Right lobe of liver (tissue), 6 donors: ENCODE measurements around the gene KRTAP3-3. TPM values are rescaled to one million over a fixed set of nuclear protein-coding genes. Genes with fewer than 3 reads are reported as not detected.

ENCODE experiments used
- ATAC-seq, 4 donors: fragments of 200-7000 bp; cut with Tn5 transposase; one replicate each; pipeline ENCODE4 v1.9.1; 2020; ENCODE audit warnings: mild to moderate bottlenecking in 4 of 4, moderate library complexity in 4 of 4
- DNase-seq, 3 donors: peaks; one replicate each; pipeline ENCODE4 v3.0.0-alpha.2; 2020
- H3K27ac ChIP-seq, 3 donors: fragments of 200-600 bp; one replicate each; pipeline ENCODE4 v1.8.0; 2022
- H3K27me3 ChIP-seq, 2 donors: fragments of 200-600 bp; one replicate each; pipeline ENCODE4 v1.8.0; 2022
- H3K36me3 ChIP-seq, 4 donors: fragments of 200-600 bp; sonication (generic) in 1 of 4; one replicate each; pipeline versions ENCODE4 v1.5.1 to v1.8.0; 2017 to 2022; ENCODE audit warnings: control low read depth in 1 of 4
- H3K4me1 ChIP-seq, 4 donors: fragments of 200-600 bp; sonication (generic) in 1 of 4; one replicate each; pipeline versions ENCODE4 v1.5.1 to v1.8.0; 2017 to 2022; ENCODE audit warnings: control low read depth in 1 of 4
- H3K4me3 ChIP-seq, 3 donors: fragments of 200-600 bp; one replicate each; pipeline ENCODE4 v1.8.0; 2022
- H3K9me3 ChIP-seq, 4 donors: fragments of 200-600 bp; sonication (generic) in 1 of 4; one replicate each; pipeline versions ENCODE4 v1.5.1 to v1.8.0; 2017 to 2022; ENCODE audit warnings: control low read depth in 1 of 4
- CTCF ChIP-seq, 4 donors: fragments of 200-600 bp in 3 of 4; fragments of 450-650 bp in 1 of 4; IDR thresholded peaks; one replicate each; pipeline versions ENCODE4 v1.5.1 to v1.8.0; 2016 to 2022; ENCODE audit warnings: antibody characterized with exemption in 4 of 4, mild to moderate bottlenecking in 2 of 4
- POLR2A ChIP-seq: fragments of 450-650 bp; IDR thresholded peaks from one replicate; pipeline ENCODE4 v1.6.1; 2017; ENCODE audit warnings: antibody characterized with exemption, mild to moderate bottlenecking
- WGBS: methylation state at CpG from one replicate; pipeline ENCODE4 v1.1.6; 2018; ENCODE audit warnings: low coverage, low lambda C conversion rate; ENCODE audit not compliant: insufficient coverage; ENCODE audit errors: missing lambda C conversion rate; 5-methylcytosine and 5-hydroxymethylcytosine counted together
- intact Hi-C, 2 donors: fragments of 100-400 bp; cut with DNase I; formaldehyde crosslinking; loops; one replicate each; pipeline versions ENCODE4 v1.11.2 to v1.14.1; 2022
- total RNA-seq, 6 experiments: library from RNA; depleted of rRNA in 2 of 6; stranded (reverse); fragments of >200 nt in 2 of 6; fragmentation: NEBNext Ultra II Directional in 3 of 6; extraction: Animal tissue kit (Norgen Biotek cat#: 25700) in 3 of 6; gene quantifications; one replicate each; pipeline versions ENCODE4 v1.1.0 to v1.2.4, GENCODE V29; 2016 to 2023
- donor health status: DM: no; HTN: yes; CAD: no.
- donor health status: DM: no; HTN: no; CAD: no.
- donor health status: DM: no; HTN: no; CAD: no.
- donor health status: DM: no; HTN: yes; CAD: no.
- donor health status: DM: no; HTN: yes; CAD: no.

KRTAP3-3 gene
- total RNA-seq, 6 experiments from 2014 or later: not detected

- H3K4me3 ChIP-seq: no peak overlapping the region
- no peak for DNase-seq
- WGBS: 45% methylated on average over 8 of the region's 8 CpGs
- ATAC-seq: no peak
- no peak for TF ChIP-seq POLR2A
- H3K27ac ChIP-seq: no peak overlapping the region
- H3K9me3 ChIP-seq: no peaks in the 10 kb centered on the region
- intact Hi-C loops: no loop called here
- H3K27me3 ChIP-seq: peaks cover 0 to 12% of the 10 kb centered on the region in 2 donors
- H3K36me3 ChIP-seq: no peaks in the 10 kb centered on the region
- H3K4me1 ChIP-seq: no peaks in the 10 kb centered on the region
Measured at GRCh38 chr17:40986920-40987319, 7.0 kb downstream of the KRTAP3-3 start.

- ATAC-seq (no peak), DNase-seq (no peak)
- no peak within 1 kb of the TSS for H3K27ac ChIP-seq
- WGBS: 18% methylated on average over 3 of the region's 3 CpGs
- no peaks in the 10 kb centered on the region for H3K27me3 ChIP-seq
- TF ChIP-seq POLR2A: no peak
- H3K9me3 ChIP-seq: no peaks in the 10 kb centered on the region
- no peaks in the 10 kb centered on the region for H3K4me1 ChIP-seq
- H3K4me3 ChIP-seq: no peak within 1 kb of the TSS
- intact Hi-C loops: no loop called here
- H3K36me3 ChIP-seq: no peaks in the 10 kb centered on the region
Measured at GRCh38 chr17:40984226-40984625, 9.7 kb downstream of the KRTAP3-3 start, which contains the start of gene KRT40. Gene KRT40, minus strand, starts transcription at chr17:40984326. Its CDS starts 53 bp downstream, at chr17:40984273.

GRCh38 chr17:40981115-40981514 lies 12.8 kb downstream of the KRTAP3-3 start:
- WGBS: 35% methylated on average over 4 of the region's 5 CpGs
- DNase-seq (no peak), ATAC-seq (no peak)
- H3K27ac ChIP-seq: no peak overlapping the region
- no peaks in the 10 kb centered on the region for H3K36me3 ChIP-seq
- intact Hi-C loops: no loop called here
- no peak for TF ChIP-seq CTCF (IDR thresholded peaks at IDR 0.05)
- no peak for TF ChIP-seq POLR2A
- H3K9me3 ChIP-seq: no peaks in the 10 kb centered on the region
- H3K4me1 ChIP-seq: no peaks in the 10 kb centered on the region
- H3K27me3 ChIP-seq: no peaks in the 10 kb centered on the region
- no peak overlapping the region for H3K4me3 ChIP-seq

GRCh38 chr17:40980596-40980995 lies 13.4 kb downstream of the KRTAP3-3 start:
- no peaks in the 10 kb centered on the region for H3K4me1 ChIP-seq
- ATAC-seq (no peak), DNase-seq (no peak)
- H3K27me3 ChIP-seq: no peaks in the 10 kb centered on the region
- no peak overlapping the region for H3K27ac ChIP-seq
- 39% methylated on average over 8 of the region's 8 CpGs for WGBS
- no peaks in the 10 kb centered on the region for H3K36me3 ChIP-seq
- H3K4me3 ChIP-seq: no peak overlapping the region
- intact Hi-C loops: no loop called here
- no peak for TF ChIP-seq CTCF (IDR thresholded peaks at IDR 0.05)
- no peak for TF ChIP-seq POLR2A
- H3K9me3 ChIP-seq: no peaks in the 10 kb centered on the region

- Histone ChIP-seq H3K4me1 (no peaks in the 10 kb centered on the region), H3K4me3 (no peak overlapping the region), H3K27ac (no peak overlapping the region), H3K9me3 (no peaks in the 10 kb centered on the region), H3K36me3 (no peaks in the 10 kb centered on the region), H3K27me3 (no peaks in the 10 kb centered on the region)
- WGBS: 79% methylated on average over 3 of the region's 3 CpGs
- DNase-seq: no peak
- intact Hi-C loops: no loop called here
- no peak for ATAC-seq
- TF ChIP-seq POLR2A (no peak), CTCF (IDR thresholded peaks at IDR 0.05) (no peak)
Measured at GRCh38 chr17:40980117-40980516, 13.8 kb downstream of the KRTAP3-3 start.
